ENCODE measurements around the gene ANP32A. TPM values are rescaled to one million over a fixed set of nuclear protein-coding genes. Genes with fewer than 3 reads are reported as not detected.

ANP32A gene
- total RNA-seq, 2 experiments from 2014 or later, result 55.1 to 57.3 TPM

- intact Hi-C loops (cut with DNase I, micrococcal nuclease), result no loop called here
- POLR2A ChIA-PET, result interaction anchor here (1.5 kb wide), 1 partner anchor 38 kb away, joined by 4 read pairs; no protein-coding TSS in a partner anchor
- H3K4me1 ChIP-seq (ENCODE audit: insufficient read depth, low read length), result peaks cover 29% of the 10 kb centered on the region
These were observed 39.5 kb downstream of the ANP32A start for GRCh38 chr15:68781217-68781616.

GRCh38 chr15:68778876-68779275 lies 41.8 kb downstream of the ANP32A start:
- peaks cover 25% of the 10 kb centered on the region for H3K4me1 ChIP-seq (ENCODE audit: insufficient read depth, low read length)
- peaks cover 50% of the 10 kb centered on the region for H3K36me3 ChIP-seq (ENCODE audit: insufficient read depth, low read length)
- DNase-seq (no peak), ATAC-seq (ENCODE audit: poor library complexity) (no peak)
- ChIA-PET CTCF (interaction anchor here (1.1 kb wide), 1 partner anchor 45 kb away, joined by 3 read pairs; no protein-coding TSS in a partner anchor), POLR2A (interaction anchor here (0.9 kb wide), 1 partner anchor 39 kb away, joined by 3 read pairs; no protein-coding TSS in a partner anchor)
- no peak overlapping the region for H3K4me3 ChIP-seq (ENCODE audit: low read length)
- intact Hi-C loops (cut with DNase I, micrococcal nuclease), result no loop called here
- Mint-ChIP-seq H3K4me1 (ENCODE audit: low read depth) (peaks cover 23% of the 10 kb centered on the region), H3K27me3 (no peaks in the 10 kb centered on the region), H3K4me3 (no peak overlapping the region), H3K27ac (no peak overlapping the region), H3K36me3 (ENCODE audit: low read depth) (peaks cover 56% of the 10 kb centered on the region), H3K9me3 (no peaks in the 10 kb centered on the region)
- H3K9me3 ChIP-seq (ENCODE audit: control insufficient read depth in 1 of 2, insufficient read depth in 1 of 2, low read length in 2 of 2), result no peaks in the 10 kb centered on the region
- TF ChIP-seq, protein P1, sequence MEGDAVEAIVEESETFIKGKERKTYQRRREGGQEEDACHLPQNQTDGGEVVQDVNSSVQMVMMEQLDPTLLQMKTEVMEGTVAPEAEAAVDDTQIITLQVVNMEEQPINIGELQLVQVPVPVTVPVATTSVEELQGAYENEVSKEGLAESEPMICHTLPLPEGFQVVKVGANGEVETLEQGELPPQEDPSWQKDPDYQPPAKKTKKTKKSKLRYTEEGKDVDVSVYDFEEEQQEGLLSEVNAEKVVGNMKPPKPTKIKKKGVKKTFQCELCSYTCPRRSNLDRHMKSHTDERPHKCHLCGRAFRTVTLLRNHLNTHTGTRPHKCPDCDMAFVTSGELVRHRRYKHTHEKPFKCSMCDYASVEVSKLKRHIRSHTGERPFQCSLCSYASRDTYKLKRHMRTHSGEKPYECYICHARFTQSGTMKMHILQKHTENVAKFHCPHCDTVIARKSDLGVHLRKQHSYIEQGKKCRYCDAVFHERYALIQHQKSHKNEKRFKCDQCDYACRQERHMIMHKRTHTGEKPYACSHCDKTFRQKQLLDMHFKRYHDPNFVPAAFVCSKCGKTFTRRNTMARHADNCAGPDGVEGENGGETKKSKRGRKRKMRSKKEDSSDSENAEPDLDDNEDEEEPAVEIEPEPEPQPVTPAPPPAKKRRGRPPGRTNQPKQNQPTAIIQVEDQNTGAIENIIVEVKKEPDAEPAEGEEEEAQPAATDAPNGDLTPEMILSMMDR (IDR thresholded peaks at IDR 0.05), result no peak
- no peaks in the 10 kb centered on the region for H3K27me3 ChIP-seq (ENCODE audit: control insufficient read depth in 1 of 2, insufficient read depth in 2 of 2, low read length in 2 of 2)
- H3K27ac ChIP-seq (ENCODE audit: low read depth in 1 of 2, low read length in 2 of 2), result no peak overlapping the region

More at GRCh38 chr15:68781217-68781616, 39.5 kb downstream of the ANP32A start:
- TF ChIP-seq, protein P1 (IDR thresholded peaks at IDR 0.05), result no peak
- no peak for ATAC-seq (ENCODE audit: poor library complexity)
- no peak overlapping the region for H3K4me3 Mint-ChIP-seq
- H3K27me3 Mint-ChIP-seq, result no peaks in the 10 kb centered on the region
- Histone ChIP-seq H3K4me3 (ENCODE audit: low read length) (no peak overlapping the region), H3K9me3 (ENCODE audit: control insufficient read depth in 1 of 2, insufficient read depth in 1 of 2, low read length in 2 of 2) (no peaks in the 10 kb centered on the region), H3K27ac (ENCODE audit: low read depth in 1 of 2, low read length in 2 of 2) (peak overlapping the region in 1 of 2 donors; percentile 9), H3K27me3 (ENCODE audit: control insufficient read depth in 1 of 2, insufficient read depth in 2 of 2, low read length in 2 of 2) (no peaks in the 10 kb centered on the region), H3K36me3 (ENCODE audit: insufficient read depth, low read length) (peaks cover 71% of the 10 kb centered on the region)
- DNase-seq, result no peak
- peaks cover 80% of the 10 kb centered on the region for H3K36me3 Mint-ChIP-seq (ENCODE audit: low read depth)
- H3K9me3 Mint-ChIP-seq, result no peaks in the 10 kb centered on the region
- peaks cover 23% of the 10 kb centered on the region for H3K4me1 Mint-ChIP-seq (ENCODE audit: low read depth)
- CTCF ChIA-PET, result interaction anchor here (6.2 kb wide), 1 partner anchor 95 kb away, joined by 54 read pairs; no protein-coding TSS in a partner anchor
- no peak overlapping the region for H3K27ac Mint-ChIP-seq

DNA sequence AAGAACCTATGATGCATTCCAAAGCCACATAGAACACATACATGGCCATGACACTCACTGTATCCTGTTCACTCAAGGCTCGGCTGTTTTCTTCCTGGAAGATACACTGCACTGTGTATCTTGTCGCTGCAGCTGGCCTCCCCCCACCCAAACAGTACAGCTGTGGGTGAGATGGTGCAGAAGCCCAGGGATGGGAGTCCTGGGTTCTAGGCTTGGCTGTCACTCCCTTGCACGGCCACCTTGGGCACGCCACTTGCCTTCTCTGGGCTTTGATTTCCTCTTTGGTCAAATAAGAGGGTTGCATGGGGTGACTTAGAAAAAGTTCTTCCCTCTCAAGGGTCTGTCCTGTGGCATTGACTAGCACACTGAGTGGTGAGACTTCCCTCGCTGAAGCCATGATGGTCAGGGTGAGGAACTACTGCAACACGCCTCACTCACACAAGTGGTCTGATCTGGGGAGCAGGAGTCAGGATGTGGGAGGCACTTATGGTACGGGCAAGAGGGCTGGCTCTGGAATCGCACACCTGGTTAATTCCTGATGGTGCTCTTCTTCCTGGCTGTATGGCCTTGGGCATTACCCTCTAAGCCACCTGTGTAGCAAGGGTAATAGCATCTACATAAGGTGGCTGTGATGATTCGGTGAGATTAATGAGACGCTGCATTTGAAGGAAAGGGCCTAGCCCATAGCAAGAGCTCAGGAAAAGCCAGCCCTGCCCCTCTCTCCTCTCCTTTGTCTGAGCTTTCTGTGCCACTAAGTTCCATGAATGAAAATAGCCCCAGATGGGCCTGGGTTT lies 44.0 kb downstream of the ANP32A start:
- Mint-ChIP-seq H3K4me3 (no peak overlapping the region), H3K9me3 (no peaks in the 10 kb centered on the region), H3K27ac (peak overlapping the region; percentile 5), H3K4me1 (ENCODE audit: low read depth) (peaks cover 1% of the 10 kb centered on the region), H3K27me3 (no peaks in the 10 kb centered on the region), H3K36me3 (ENCODE audit: low read depth) (peaks cover 34% of the 10 kb centered on the region)
- DNase-seq (no peak), ATAC-seq (ENCODE audit: poor library complexity) (no peak)
- TF ChIP-seq, protein P1 (IDR thresholded peaks at IDR 0.05), result no peak
- Histone ChIP-seq H3K9me3 (ENCODE audit: control insufficient read depth in 1 of 2, insufficient read depth in 1 of 2, low read length in 2 of 2) (no peaks in the 10 kb centered on the region), H3K27me3 (ENCODE audit: control insufficient read depth in 1 of 2, insufficient read depth in 2 of 2, low read length in 2 of 2) (no peaks in the 10 kb centered on the region), H3K4me3 (ENCODE audit: low read length) (no peak overlapping the region), H3K4me1 (ENCODE audit: insufficient read depth, low read length) (peaks cover 4% of the 10 kb centered on the region), H3K36me3 (ENCODE audit: insufficient read depth, low read length) (peaks cover 29% of the 10 kb centered on the region), H3K27ac (ENCODE audit: low read depth in 1 of 2, low read length in 2 of 2) (no peak overlapping the region)
- POLR2A ChIA-PET, result no interaction called here
- intact Hi-C loops (cut with DNase I, micrococcal nuclease), result no loop called here
- CTCF ChIA-PET, result no interaction called here
